CD8-positive, alpha-beta memory T cell (primary cell): ENCODE measurements around the gene GALNS. TPM values are rescaled to one million over a fixed set of nuclear protein-coding genes. Genes with fewer than 3 reads are reported as not detected.
A peak's percentile ranks its signal among the peaks of the same experiment; 100 is the strongest.

Experiments
- CTCF ChIA-PET: fragments of 350-600 bp; sonication (Branson Sonifier 250); formaldehyde crosslinking; loops from one replicate; lab custom pipeline; 2021; ENCODE audit warnings: antibody characterized with exemption; lab: Charles Lee
- POLR2A ChIA-PET: fragments of 350-600 bp; sonication (Branson Sonifier 250); formaldehyde crosslinking; loops from one replicate; lab custom pipeline; 2021; ENCODE audit warnings: antibody characterized with exemption; lab: Charles Lee
- DNase-seq, 5 donors: peaks; one replicate each; pipeline versions ENCODE4 v3.0.0 to v3.0.0-alpha.2; 2020 to 2022; ENCODE audit warnings: mixed read lengths in 1 of 5
- H3K27ac ChIP-seq: one replicate; pipeline ENCODE4 v1.7.0; 2013; ENCODE audit warnings: low read depth, mild to moderate bottlenecking, low read length, moderate library complexity
- H3K27me3 ChIP-seq: 2 replicates; pipeline ENCODE4 v1.7.0; 2013; ENCODE audit warnings: low read length, mild to moderate bottlenecking; ENCODE audit not compliant: insufficient read depth, poor library complexity, severe bottlenecking
- H3K36me3 ChIP-seq: 2 replicates; pipeline ENCODE4 v1.7.0; 2013; ENCODE audit warnings: mild to moderate bottlenecking, low read length, moderate library complexity; ENCODE audit not compliant: insufficient read depth
- H3K4me1 ChIP-seq: 2 replicates; pipeline ENCODE4 v1.7.0; 2013; ENCODE audit warnings: mild to moderate bottlenecking, low read length, moderate library complexity; ENCODE audit not compliant: insufficient read depth
- H3K4me3 ChIP-seq: 2 replicates; pipeline ENCODE4 v1.7.0; 2013; ENCODE audit warnings: mild to moderate bottlenecking, low read length
- H3K9me3 ChIP-seq: 2 replicates; pipeline ENCODE4 v1.7.0; 2013; ENCODE audit warnings: mild to moderate bottlenecking, low read length
- H3K27ac Mint-ChIP-seq, 8 donors: one replicate each; pipeline ENCODE4 v1.8.0; 2020 to 2021; ENCODE audit warnings: mixed read lengths in 8 of 8, mild to moderate bottlenecking in 6 of 8, inconsistent platforms in 3 of 8, moderate library complexity in 3 of 8
- H3K27me3 Mint-ChIP-seq, 2 donors: one replicate each; pipeline ENCODE4 v1.8.0; 2020 to 2021; ENCODE audit warnings: mixed read lengths in 2 of 2, mild to moderate bottlenecking in 1 of 2, moderate library complexity in 1 of 2
- H3K36me3 Mint-ChIP-seq, 3 donors: one replicate each; pipeline ENCODE4 v1.8.0; 2020 to 2021; ENCODE audit warnings: mixed read lengths in 3 of 3, inconsistent platforms in 1 of 3, mild to moderate bottlenecking in 1 of 3
- H3K4me1 Mint-ChIP-seq, 3 donors: one replicate each; pipeline ENCODE4 v1.8.0; 2020 to 2021; ENCODE audit warnings: mixed read lengths in 3 of 3, inconsistent platforms in 1 of 3, mild to moderate bottlenecking in 1 of 3
- H3K4me3 Mint-ChIP-seq, 7 donors: one replicate each; pipeline ENCODE4 v1.8.0; 2020 to 2021; ENCODE audit warnings: mixed read lengths in 7 of 7, mild to moderate bottlenecking in 6 of 7, moderate library complexity in 4 of 7, inconsistent platforms in 2 of 7
- H3K9me3 Mint-ChIP-seq, 5 donors: one replicate each; pipeline ENCODE4 v1.8.0; 2020 to 2022; ENCODE audit warnings: mixed read lengths in 5 of 5, mild to moderate bottlenecking in 3 of 5, moderate library complexity in 2 of 5, inconsistent platforms in 1 of 5
- polyA plus RNA-seq: library from polyadenylated mRNA; unstranded; fragments of 300-500 nt; fragmentation: Illumina TruSeq; gene quantifications from one replicate; pipeline ENCODE4 v1.2.3, GENCODE V29; 2021
- total RNA-seq, 2 experiments: library from RNA; stranded (reverse); gene quantifications; one replicate each; pipeline ENCODE4 v1.2.3, GENCODE V29; 2021

The GALNS gene
- total and polyA plus RNA-seq, 3 experiments from 2014 or later, result 13.0 to 22.5 (median 19.2) TPM

DNA sequence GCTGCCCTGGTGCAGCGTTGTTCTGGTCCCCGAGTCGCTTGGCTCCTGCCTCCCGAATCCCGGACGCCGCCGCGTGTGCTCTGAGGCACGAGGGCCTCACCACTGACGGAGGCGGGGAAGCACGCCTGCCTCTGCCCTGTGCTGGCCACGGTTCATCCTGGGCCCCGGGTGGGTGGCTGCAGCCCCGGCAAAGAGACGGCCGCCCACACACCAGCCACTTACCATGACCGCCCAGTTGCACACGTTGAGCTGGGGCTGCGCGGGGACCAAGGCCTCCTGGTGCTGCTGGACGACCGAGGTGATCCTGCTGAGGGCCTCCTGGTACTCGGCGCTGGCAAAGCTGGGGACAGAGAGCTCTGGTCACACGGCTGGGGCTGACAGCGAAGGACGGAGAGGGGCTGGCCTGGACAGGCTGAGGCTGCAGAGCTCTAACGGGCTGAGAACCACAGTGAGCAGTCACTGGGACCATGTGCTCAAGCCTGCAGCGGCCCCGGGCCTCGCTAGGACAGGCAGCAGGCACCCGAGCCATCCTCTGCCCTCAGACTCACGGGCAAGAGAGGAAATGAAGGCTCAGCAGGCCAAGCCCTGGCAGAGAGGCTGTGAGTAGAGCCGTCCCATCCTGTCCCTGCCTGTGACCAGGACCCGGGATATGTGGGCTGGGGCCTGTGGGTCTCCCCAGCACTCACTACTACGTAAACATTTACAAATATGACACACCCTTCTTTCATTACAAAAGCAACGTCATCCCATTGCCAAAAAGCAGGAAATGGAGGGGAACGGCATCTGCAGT lies 38.8 kb downstream of the GALNS start:
- no peak for DNase-seq
- peaks cover 0 to 2% of the 10 kb centered on the region in 2 donors for H3K27me3 Mint-ChIP-seq
- no peaks in the 10 kb centered on the region for H3K9me3 Mint-ChIP-seq

DNA sequence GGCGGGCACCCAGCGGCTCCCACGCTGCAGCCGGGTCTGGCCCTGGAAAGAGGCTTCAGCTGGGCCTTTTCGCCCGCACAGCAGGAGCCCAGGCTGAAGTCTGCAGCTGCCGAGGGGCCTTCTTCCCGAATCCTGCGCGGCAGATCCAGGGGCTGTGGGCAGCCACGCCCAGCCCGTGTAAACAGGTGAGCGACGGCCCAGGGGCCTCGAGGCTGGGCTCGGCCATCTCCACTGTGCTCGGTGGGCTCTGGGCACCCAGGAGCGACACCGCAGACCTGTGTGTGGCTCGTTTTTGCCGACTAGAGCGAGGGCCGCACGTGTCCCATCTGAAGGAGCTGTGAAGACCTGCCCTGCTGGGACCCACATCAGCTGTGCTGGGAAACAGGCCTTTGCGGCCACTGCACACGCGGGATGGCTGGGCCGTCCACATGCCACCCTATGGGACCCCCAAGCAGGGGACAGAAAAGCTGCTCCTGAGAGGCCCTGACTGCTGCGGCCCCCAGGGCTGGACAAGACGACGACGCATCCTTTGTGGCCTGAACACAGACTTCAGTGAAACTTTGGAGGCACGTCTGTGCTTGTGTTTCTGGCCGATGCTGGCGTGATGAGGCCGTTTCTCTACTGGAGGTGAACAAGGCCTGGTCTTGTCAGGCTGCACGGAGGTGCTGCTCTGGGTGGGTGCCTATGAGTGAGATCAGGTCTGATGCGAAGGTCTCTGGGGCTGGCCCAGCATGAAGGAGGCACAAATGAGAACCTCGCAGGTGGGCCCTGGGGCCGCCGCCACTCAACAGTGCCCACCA lies 39.8 kb downstream of the GALNS start:
- Mint-ChIP-seq H3K4me1 (peaks cover 4 to 9% (median 5%) of the 10 kb centered on the region in 3 donors), H3K9me3 (no peaks in the 10 kb centered on the region), H3K27ac (no peak overlapping the region), H3K4me3 (no peak overlapping the region), H3K36me3 (peaks cover 0 to 7% (median 0%) of the 10 kb centered on the region in 3 donors), H3K27me3 (peaks cover 0 to 4% of the 10 kb centered on the region in 2 donors)
- DNase-seq, result no peak
- ChIA-PET CTCF (interaction anchor here (1.4 kb wide), 2 partner anchors 41 to 353 kb away, joined by 3 to 6 read pairs; no protein-coding TSS in a partner anchor), POLR2A (no interaction called here)
- Histone ChIP-seq H3K27ac (no peak overlapping the region), H3K9me3 (no peaks in the 10 kb centered on the region), H3K4me3 (no peak overlapping the region), H3K27me3 (no peaks in the 10 kb centered on the region), H3K36me3 (no peaks in the 10 kb centered on the region), H3K4me1 (no peaks in the 10 kb centered on the region)

More for the DNA sequence above, 38.8 kb downstream of the GALNS start:
- Histone ChIP-seq H3K4me3 (no peak overlapping the region), H3K27me3 (no peaks in the 10 kb centered on the region), H3K9me3 (no peaks in the 10 kb centered on the region), H3K27ac (no peak overlapping the region), H3K36me3 (no peaks in the 10 kb centered on the region), H3K4me1 (no peaks in the 10 kb centered on the region)
- peaks cover 0 to 4% (median 3%) of the 10 kb centered on the region in 3 donors for H3K4me1 Mint-ChIP-seq
- H3K4me3 Mint-ChIP-seq, result no peak overlapping the region
- H3K36me3 Mint-ChIP-seq, result peaks cover 0 to 14% (median 0%) of the 10 kb centered on the region in 3 donors
- ChIA-PET CTCF (interaction anchor here (1.4 kb wide), 1 partner anchor 40 kb away, joined by 6 read pairs; no protein-coding TSS in a partner anchor), POLR2A (no interaction called here)
- H3K27ac Mint-ChIP-seq, result no peak overlapping the region

GRCh38 chr16:88815901-88816589 lies 40.7 kb downstream of the GALNS start:
- peaks cover 4 to 16% (median 6%) of the 10 kb centered on the region in 3 donors for H3K4me1 Mint-ChIP-seq
- peaks cover 2% of the 10 kb centered on the region for H3K4me1 ChIP-seq

GRCh38 chr16:88815227-88815626 lies 41.5 kb downstream of the GALNS start:
- Mint-ChIP-seq H3K4me3 (no peak overlapping the region), H3K4me1 (peaks cover 8 to 24% (median 13%) of the 10 kb centered on the region in 3 donors), H3K9me3 (no peaks in the 10 kb centered on the region), H3K27ac (no peak overlapping the region), H3K36me3 (peaks cover 0 to 6% (median 0%) of the 10 kb centered on the region in 3 donors), H3K27me3 (peaks cover 0 to 4% of the 10 kb centered on the region in 2 donors)
- H3K27me3 ChIP-seq, result no peaks in the 10 kb centered on the region
- no peak overlapping the region for H3K27ac ChIP-seq
- no peaks in the 10 kb centered on the region for H3K9me3 ChIP-seq
- peaks cover 10% of the 10 kb centered on the region for H3K4me1 ChIP-seq
- no peaks in the 10 kb centered on the region for H3K36me3 ChIP-seq
- ChIA-PET POLR2A (no interaction called here), CTCF (interaction anchor here (1.0 to 1.5 kb wide), 4 partner anchors 11 to 355 kb away, joined by 3 to 4 read pairs (median 3); no protein-coding TSS in a partner anchor)
- H3K4me3 ChIP-seq, result no peak overlapping the region
- DNase-seq, result no peak

More at GRCh38 chr16:88815901-88816589, 40.7 kb downstream of the GALNS start:
- Mint-ChIP-seq H3K27me3 (peaks cover 0 to 4% of the 10 kb centered on the region in 2 donors), H3K27ac (no peak overlapping the region), H3K4me3 (no peak overlapping the region), H3K36me3 (peaks cover 0 to 4% (median 0%) of the 10 kb centered on the region in 3 donors), H3K9me3 (no peaks in the 10 kb centered on the region)
- H3K27ac ChIP-seq, result no peak overlapping the region
- peak in 4 of 5 donors; percentile 27 to 66 (median 49) for DNase-seq
- H3K36me3 ChIP-seq, result no peaks in the 10 kb centered on the region
- CTCF ChIA-PET, result interaction anchor here (1.0 to 1.5 kb wide), 4 partner anchors 11 to 354 kb away, joined by 3 to 4 read pairs (median 3); no protein-coding TSS in a partner anchor
- H3K27me3 ChIP-seq, result no peaks in the 10 kb centered on the region
- no peaks in the 10 kb centered on the region for H3K9me3 ChIP-seq
- no peak overlapping the region for H3K4me3 ChIP-seq
- POLR2A ChIA-PET, result no interaction called here

GRCh38 chr16:88814144-88814502 lies 42.6 kb downstream of the GALNS start:
- Mint-ChIP-seq H3K36me3 (peaks cover 0 to 15% (median 0%) of the 10 kb centered on the region in 3 donors), H3K4me1 (peaks cover 8 to 32% (median 17%) of the 10 kb centered on the region in 3 donors), H3K27me3 (peaks cover 0 to 4% of the 10 kb centered on the region in 2 donors), H3K27ac (peak overlapping the region in 1 of 8 donors; percentile 21), H3K4me3 (peak overlapping the region in 4 of 7 donors; percentile 58 to 83 (median 60)), H3K9me3 (no peaks in the 10 kb centered on the region)
- Histone ChIP-seq H3K36me3 (peaks cover 6% of the 10 kb centered on the region), H3K9me3 (no peaks in the 10 kb centered on the region), H3K27ac (no peak overlapping the region), H3K27me3 (no peaks in the 10 kb centered on the region), H3K4me3 (no peak overlapping the region), H3K4me1 (peaks cover 14% of the 10 kb centered on the region)
- POLR2A ChIA-PET, result interaction anchor here (1.4 kb wide), 1 partner anchor 33 kb away, joined by 3 read pairs; no protein-coding TSS in a partner anchor
- CTCF ChIA-PET, result interaction anchor here (2.5 to 3.3 kb wide), 2 partner anchors 32 to 43 kb away, joined by 10 to 18 read pairs; partner anchors contain the start of genes GALNS and TRAPPC2L
- no peak for DNase-seq

GRCh38 chr16:88813269-88814143 lies 43.2 kb downstream of the GALNS start:
- Mint-ChIP-seq H3K4me3 (peak overlapping the region in 6 of 7 donors; percentile 44 to 83 (median 60)), H3K27me3 (peaks cover 0 to 4% of the 10 kb centered on the region in 2 donors), H3K36me3 (peaks cover 0 to 20% (median 0%) of the 10 kb centered on the region in 3 donors), H3K9me3 (no peaks in the 10 kb centered on the region), H3K4me1 (peaks cover 8 to 35% (median 17%) of the 10 kb centered on the region in 3 donors), H3K27ac (peak overlapping the region in 1 of 8 donors; percentile 21)
- no peak overlapping the region for H3K27ac ChIP-seq
- no peak for DNase-seq
- peaks cover 9% of the 10 kb centered on the region for H3K36me3 ChIP-seq
- H3K4me1 ChIP-seq, result peaks cover 14% of the 10 kb centered on the region
- CTCF ChIA-PET, result interaction anchor here (1.0 to 3.9 kb wide), 4 partner anchors 31 to 302 kb away, joined by 3 to 23 read pairs (median 14); partner anchors contain the start of genes GALNS and TRAPPC2L
- H3K27me3 ChIP-seq, result no peaks in the 10 kb centered on the region
- H3K4me3 ChIP-seq, result no peak overlapping the region
- no peaks in the 10 kb centered on the region for H3K9me3 ChIP-seq
- POLR2A ChIA-PET, result interaction anchor here (0.7 to 1.4 kb wide), 5 partner anchors 23 to 44 kb away, joined by 3 to 6 read pairs (median 4); no protein-coding TSS in a partner anchor
